NCI-H2196 treated with DMSO at 0.1 percent for 48 hours (cell line): Measurements from ENCODE around the gene AHR.
"Not testable (repeated sequence)": the region's sequence is repeated elsewhere in the genome, so short reads cannot be mapped to it uniquely, and the experiment has no call there.

Experiments
- DNase-seq: peaks from one replicate; lab custom pipeline; 2025; ENCODE audit not compliant: unreplicated experiment; lab: John Stamatoyannopoulos, UW

The AHR gene

DNA sequence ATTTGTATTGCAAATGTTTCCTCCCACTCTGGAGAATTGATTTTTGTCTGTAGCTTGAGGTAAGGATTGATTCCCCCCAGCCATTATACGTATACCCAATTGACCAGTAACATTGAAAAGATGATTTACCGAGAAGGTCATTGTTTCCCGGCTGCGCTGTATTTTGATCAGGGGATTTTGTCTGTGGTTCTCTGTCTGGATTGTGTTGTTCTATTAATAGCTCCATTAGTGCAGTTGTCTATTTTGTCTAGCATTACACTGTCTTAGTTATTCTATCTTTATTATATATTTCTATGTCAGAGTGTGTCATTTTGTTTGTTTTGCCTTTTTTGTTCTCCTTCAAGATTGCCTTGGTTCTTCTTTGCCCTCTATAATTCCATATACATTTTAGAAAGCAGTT is 37.7 kb downstream of the AHR start:
- no peak for DNase-seq

DNA sequence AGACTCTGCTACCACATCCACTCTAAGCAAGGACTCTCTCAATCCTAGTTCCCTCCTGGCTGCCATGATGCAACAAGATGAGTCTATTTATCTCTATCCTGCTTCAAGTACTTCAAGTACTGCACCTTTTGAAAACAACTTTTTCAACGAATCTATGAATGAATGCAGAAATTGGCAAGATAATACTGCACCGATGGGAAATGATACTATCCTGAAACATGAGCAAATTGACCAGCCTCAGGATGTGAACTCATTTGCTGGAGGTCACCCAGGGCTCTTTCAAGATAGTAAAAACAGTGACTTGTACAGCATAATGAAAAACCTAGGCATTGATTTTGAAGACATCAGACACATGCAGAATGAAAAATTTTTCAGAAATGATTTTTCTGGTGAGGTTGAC is 40.7 kb downstream of the AHR start:
- DNase-seq = no peak

DNA sequence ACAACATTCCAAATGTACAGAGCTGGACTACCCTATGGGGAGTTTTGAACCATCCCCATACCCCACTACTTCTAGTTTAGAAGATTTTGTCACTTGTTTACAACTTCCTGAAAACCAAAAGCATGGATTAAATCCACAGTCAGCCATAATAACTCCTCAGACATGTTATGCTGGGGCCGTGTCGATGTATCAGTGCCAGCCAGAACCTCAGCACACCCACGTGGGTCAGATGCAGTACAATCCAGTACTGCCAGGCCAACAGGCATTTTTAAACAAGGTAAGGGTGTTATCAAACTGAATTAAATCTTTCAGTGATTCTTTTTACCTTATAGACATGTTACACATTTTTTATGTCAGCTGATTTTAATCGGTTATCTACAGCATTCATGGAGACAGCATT is 41.5 kb downstream of the AHR start:
- DNase-seq = no peak

DNA sequence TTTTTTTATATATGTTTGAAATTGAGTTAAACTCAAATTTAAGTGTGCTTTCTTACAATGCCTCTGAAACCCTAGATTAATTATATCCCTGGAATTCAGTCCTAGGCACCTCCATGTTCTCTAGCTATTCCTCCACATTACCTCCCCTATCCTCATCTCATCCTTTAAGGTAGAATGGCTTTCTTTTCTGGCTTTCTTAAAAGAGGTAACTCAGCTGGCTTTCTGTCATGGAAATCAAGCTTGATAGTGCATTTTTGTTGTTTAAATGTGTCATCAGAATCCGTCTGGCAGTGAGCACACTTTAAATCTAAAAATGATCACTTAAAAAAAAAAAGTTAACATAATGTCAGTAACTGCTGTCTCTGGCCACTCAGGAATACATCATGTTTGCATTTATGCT is 42.2 kb downstream of the AHR start:
- DNase-seq = no peak

DNA sequence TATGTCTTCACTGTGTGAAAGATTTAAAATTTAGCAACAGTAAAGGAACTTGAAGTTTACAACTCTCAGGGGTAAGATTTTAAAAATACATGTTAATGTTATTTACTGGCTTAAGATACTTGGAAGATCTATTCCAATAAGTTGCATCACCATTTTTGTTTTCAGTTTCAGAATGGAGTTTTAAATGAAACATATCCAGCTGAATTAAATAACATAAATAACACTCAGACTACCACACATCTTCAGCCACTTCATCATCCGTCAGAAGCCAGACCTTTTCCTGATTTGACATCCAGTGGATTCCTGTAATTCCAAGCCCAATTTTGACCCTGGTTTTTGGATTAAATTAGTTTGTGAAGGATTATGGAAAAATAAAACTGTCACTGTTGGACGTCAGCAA is 44.3 kb downstream of the AHR start:
- no peak for DNase-seq

DNA sequence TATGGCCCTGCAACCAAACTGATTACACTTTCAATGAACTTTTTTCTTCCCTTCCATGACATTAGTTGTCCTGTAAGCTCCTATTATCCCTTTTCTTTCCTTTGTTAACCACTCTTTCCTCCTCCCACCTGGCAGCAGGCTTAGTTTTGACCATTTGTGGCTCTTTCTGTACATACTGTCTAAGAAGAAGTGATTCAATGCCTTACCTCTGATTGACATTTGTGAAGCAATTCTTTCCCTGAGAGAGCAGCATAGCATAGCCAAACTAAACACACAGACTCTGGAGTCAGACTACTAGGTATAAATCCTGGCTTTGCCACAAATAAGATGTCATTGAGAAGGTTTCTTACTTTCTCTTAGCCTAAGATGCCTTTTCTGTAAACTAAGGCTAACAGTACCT is 48.9 kb downstream of the AHR start:
- DNase-seq = no peak

DNA sequence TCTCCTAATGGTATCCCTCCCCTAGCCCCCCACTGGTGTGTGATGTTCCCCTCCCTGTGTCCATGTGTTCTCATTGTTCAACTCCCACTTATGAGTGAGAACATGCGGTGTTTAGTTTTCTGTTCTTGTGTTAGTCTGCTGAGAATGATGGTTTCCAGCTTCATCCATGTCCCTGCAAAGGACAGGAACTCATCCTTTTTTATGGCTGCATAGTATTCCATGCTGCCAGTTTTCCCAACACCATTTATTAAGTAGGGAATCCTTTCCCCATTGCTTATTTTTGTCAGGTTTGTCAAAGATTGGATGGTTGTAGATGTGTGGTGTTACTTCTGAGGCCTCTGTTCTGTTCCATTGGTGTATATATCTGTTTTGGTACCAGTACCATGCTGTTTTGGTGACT is 50.5 kb downstream of the AHR start:
- DNase-seq = not testable (repeated sequence)

DNA sequence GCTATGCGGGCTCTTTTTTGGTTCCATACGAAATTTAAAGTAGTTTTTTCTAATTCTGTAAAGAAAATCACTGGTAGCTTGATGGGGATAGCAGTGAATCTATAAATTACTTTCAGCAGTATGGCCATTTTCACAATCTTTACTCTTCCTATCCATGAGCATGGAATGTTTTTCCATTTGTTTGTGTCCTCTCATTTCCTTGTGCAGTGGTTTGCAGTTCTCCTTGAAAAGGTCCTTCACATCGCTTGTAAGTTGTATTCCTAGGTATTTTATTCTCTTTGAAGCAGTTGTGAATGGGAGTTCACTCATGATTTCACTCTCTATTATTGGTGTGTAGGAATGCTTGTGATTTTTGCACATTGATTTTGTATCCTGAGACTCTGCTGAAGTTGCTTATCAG is 51.9 kb downstream of the AHR start:
- DNase-seq = not testable (repeated sequence)

DNA sequence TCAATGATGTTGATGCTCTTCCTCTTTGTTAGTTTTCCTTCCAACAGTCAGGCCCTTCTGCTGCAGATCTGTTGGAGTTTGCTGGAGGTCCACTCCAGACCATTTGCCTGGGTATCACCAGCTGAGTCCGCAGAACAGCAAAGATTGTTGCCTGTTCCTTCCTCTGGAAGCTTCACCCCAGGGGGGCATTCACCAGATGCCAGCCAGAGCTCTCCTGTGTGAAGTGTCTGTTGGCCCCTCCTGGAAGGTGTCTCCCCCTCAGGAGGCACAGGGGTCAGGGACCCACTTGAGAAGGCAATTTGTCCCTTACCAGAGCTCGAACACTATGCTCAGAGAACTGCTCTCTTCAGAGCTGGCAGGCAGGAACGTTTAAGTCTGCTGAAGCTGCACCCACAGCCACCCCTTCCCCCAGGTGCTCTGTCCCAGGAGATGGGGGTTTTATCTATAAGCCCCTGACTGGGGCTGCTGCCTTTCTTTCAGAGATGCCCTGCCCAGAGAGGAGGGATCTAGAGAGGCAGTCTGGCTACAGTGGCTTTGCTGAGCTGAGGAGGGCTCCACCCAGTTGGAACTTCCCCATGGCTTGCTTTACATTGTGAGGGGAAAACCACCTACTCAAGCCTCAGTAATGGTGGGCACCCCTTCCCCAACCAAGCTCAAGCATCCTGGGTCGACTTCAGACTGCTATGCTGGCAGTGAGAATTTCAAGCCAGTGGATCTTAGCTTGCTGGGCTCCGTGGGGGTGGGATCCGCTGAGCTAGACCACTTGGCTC is 55.4 kb downstream of the AHR start:
- not testable (repeated sequence) for DNase-seq

DNA sequence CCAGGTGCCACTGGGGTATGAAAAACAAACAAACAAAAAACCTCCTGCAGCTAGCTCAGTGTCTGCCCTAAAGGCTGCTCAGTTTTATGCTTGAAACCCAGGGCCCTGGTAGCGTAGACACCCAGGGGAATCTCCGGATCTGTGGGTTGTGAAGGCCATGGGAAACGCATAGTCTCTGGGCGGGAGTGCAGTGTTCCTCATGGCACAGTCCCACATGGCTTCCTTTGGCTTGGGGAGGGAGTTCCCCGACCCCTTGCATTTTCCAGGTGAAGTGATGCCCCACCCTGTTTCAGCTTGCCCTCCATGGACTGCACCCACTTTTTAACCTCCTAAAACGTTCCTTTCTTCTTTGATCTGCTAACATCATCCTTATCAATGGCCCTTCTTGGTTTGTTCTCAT is 56.0 kb downstream of the AHR start:
- DNase-seq = no peak

DNA sequence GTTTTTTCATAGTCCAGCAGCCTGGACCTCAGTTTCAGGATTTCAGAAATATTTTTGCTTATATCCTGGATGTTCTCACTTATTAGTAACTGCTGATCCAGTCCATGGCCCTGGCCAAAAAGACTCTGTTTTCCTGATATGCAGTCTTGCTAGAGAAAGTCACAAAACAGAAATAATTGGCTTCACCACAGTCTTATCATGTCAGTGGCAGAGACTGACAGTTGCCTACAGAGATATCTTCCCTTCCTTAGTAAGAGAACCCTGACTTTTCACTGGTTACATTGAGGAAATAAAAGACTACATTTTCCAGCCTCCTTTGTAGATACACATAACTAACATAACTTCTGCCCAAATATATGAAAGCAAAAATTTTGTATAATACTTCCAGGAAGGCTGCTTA is 56.6 kb downstream of the AHR start:
- no peak for DNase-seq

DNA sequence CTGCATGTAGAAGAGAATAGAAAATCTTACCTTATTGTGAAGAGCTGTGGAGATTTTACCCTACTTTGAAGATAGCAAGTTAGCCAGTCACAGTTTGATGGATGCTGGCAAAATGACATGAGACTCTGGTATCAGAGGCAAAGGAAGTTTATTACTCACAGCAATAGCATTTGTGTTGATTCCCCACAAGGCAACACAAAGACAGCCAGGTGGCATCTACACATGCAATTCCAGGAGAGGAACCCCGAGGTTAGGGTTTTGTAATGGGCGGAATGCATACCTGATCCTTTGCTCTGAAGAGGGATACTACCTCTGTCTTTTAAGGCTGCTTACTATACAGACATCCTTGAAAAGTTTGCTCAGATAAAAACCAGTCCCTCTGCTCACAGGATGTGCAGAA is 59.5 kb downstream of the AHR start:
- no peak for DNase-seq

DNA sequence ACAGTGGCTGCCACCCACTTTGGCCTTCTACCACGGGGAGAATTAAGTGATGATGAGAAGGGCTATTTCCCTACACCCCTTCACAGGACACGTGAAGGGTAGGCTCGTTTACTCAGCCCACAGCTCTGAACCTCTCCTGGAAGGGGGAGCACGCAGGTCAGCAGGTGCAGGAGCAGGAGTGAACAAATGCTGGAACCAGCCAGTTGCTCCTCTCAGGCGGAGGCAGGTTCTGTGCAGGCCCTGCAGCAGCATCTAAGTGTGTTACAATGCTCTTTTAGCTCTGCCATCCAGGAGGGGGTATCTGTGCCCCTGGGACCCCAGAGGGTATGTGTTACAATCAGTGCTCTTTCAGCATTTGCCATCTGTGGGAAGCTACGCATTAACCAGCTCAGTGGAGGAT is 61.2 kb downstream of the AHR start:
- DNase-seq = no peak

DNA sequence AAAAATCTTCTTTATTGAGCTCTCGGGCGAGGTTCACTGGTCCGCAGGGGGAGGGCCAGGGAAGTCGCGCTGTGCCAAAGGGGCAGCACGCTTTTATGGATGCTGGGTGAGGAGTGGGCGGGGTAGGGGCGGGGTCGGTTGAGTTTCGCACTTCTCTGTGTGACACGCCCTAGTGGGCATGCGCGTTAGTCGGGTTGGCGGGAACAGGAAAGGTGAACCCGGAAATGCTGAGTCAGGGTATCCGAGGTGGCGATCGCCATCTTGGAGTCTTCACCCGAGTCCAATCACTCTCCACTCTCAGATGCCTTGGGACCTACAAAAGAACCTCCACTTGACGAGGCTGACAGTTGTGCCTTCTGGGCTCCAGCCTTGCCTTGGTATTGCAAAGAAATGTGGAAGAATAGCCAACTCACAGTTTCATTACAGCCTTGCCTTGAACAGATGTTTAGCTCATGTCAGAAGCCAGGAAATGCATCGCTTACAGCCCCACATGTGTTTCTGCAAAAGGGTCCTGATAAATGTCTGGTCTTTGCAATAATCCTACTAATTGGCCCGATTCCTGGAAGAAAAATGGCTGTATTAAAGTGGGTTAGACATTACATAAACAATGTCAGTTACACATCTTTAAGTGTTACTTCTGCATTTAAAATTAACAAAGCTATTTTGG is 64.1 kb downstream of the AHR start:
- DNase-seq = no peak

DNA sequence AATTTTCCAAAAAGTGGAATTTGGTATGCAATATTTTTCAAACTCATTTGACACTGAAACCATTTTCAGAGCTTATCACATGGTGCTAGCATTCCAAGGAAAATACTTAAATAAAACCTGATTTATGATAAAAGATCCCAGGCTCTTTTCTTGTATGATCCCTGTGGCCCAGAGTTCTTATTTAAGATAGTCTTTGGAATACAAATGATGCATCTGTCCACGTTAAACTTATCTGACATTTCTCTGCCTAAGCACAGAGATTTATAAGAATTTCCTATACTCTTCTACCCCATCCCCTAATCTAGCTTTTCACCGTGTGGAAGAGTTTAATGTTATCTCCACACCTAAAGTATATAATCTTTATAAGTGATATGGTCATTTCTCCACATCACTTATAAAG is 66.2 kb downstream of the AHR start:
- DNase-seq = no peak

DNA sequence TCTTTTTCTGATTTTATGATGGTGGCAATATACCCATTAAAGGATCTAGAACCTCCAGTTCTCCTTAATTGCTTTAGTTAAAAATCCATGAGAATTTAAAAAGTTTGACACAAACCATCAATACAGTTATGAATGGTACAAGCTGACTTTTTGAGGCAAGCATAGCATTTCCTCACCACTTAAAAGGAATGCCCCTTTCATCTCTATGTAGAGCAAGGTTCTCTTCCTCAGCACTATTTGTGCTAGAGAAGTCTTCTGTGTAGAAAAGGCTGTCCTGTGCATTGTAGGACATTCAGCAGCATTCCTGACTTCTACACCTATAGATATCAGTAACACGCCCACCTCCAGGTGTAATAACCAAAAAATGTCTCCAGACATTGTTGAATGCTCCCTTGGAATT is 67.3 kb downstream of the AHR start:
- DNase-seq = no peak

DNA sequence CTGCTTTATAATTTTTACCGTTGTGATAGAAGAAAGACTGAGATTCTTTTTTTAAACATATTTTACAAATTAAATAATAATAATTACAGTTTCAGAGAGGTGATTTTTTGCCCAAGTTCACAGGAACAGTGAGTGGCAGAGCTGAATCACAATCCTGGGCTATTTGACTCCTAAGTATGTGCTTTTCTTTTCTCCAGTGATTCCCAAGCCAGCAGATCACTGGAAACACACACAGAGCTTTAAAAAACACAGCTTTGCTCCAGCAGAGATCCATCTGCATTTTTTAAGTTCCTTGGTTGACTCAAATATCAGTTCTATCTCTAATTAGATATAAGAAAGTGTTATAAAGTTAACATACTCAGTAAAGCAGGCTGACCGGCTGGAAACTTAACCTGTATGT is 69.0 kb downstream of the AHR start:
- DNase-seq = no peak

DNA sequence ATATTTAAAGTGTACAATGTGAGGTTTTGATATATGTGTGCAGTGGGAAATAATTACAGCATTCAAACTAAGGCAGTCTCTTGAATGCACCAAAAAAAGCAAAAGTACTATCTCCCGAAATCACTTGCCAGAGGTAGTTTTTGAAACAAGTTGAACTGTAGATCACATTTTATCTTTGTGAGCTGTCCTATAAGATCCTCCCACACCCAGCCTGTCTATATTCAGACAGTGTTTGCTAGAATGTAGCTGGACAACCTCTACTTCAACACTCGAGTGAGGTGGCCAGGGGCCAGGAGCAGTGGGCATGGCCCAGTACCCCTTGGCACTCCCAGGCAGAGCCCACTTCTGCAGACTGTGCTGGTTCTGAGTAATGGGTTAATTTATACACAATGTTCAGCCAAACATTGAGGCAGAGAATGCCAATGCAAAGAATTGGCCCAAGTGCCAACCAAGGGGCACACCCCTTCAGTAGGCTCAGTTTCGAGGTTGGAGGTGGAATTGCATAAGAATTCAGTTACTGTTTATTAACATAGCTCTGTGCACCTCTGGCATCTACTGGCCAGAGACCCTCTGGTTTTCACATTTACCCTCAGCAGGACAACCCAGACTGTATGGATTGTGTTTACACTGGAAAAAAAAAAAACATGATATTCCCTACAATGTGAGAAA is 70.5 kb downstream of the AHR start:
- DNase-seq = no peak

DNA sequence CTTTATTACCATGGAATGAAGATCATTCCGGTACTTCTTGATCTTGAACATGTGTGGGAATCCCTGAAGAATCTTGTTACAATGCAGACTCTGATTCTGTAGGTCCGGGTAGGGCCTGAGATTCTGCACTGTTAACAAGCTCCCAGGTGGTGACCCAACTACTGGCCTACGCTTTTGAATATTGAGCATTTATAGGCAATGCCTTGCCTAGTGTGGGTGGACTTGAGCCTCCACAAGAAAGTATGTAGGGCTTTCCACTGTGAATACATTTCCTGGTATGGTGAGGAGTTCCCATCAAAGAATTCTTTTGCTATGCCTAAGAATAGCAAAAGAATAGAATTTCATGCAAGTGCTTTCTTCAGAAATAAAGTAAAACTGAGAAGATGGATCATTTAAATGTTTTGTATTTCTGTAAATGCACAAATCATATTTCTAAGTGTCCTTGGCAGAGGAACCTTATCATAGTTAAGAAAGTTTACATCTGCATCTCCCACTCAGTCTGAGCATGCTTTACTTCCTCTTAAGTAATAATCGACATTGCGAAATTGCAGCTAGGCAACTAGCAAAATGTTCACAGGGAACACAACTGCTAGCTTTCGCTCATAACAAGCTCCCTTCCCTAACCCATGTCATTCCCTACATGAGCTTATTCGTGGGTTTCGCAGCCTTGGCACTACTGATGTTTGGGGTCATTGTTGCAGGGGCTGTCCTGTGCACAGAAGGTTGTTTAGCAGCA is 71.4 kb downstream of the AHR start:
- DNase-seq = no peak

DNA sequence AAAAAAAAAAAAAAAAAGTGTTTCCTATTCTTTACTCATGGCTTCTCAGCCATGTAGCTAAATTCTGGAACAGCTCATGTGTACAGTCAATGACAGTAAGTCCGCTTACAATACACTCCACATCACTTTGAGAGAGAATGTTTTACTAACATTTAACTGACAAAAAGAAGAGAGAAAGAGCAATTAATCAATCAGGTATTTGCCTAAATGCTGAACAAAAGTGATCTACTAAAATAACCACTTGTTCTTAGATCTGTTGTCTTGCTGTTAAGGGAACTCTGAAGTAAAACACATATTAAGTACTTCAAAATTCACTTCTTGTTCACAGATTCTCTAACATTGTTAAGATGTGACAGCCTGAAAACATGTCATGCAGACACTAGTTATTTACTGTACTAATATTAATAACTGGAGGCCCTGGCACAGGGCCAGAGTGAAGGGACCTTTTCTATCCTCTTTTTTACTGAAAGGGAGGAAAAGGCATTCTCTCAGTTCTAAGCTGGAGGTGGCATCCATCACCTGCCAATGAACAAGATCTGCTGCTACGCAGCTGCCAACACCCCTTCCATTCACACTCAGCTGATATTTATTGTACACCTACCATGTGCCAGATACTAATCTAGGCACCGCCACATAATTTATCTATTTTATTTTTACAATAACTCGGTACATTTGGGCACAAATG is 72.6 kb downstream of the AHR start:
- DNase-seq = no peak
